Camera-type eye (tissue), 1 donor: ENCODE measurements around the gene RNF2. TPM values are rescaled to one million over a fixed set of nuclear protein-coding genes. Genes with fewer than 3 reads are reported as not detected.

ENCODE experiments used
- total RNA-seq: library from RNA; depleted of rRNA; stranded (reverse); fragments of >200 nt; gene quantifications from one replicate; pipeline ENCODE4 v1.2.3, GENCODE V29; 2014

RNF2 gene
- total RNA-seq: 50.1 TPM

DNA sequence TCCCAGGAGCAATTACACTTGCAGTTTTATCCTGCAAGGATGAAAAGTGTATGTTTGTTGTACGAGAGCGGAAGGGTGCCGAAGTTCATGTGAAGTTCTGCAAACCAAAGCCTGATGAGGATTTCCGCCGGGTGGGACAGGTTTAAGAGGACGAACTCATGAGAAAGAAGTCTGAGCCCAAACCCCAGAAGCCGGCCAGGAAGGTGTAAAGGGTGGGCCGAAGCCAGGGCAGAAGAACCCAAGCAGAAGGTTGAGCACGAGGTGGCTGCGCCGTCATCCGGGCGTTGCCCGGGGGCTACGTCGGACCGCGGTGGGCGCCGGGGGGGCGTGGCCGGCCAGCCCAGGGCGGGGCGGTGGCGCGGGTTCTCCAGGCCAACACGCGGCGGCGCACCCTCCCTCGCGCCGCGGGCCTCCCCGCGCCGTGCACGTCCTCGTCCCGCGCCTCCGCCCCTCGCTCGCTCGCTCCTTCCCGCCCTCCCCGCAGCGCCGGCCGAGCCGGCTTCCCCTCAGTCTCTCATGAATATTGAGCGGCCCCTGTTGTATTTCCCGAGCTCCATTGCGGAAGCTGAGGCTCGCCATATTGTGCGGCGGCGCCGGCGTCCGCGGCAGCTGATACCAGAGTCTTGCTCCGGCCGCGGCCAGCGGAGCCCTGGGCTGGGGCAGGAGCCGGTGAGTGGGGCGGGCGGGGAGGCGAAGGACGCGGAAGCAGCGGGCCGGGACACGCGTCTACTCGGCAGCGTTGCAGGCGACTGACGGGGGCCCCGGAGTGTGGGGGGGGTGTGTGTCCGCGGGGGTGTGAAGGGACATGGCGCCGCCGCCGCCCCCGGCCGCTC, at the start of gene RNF2:
RNF2 (plus strand) TSS at position 578 of the 833 bp plus-strand sequence. CDS start 41,996 bp downstream, outside the sequence.

Other genes starting within 250 kb of the RNF2 start
- 46.2 TPM for gene NIBAN1, start 71.0 kb upstream of the RNF2 start, total RNA-seq
- gene TRMT1L, start 111.4 kb downstream of the RNF2 start, total RNA-seq: 30.0 TPM
- gene SWT1, start 111.6 kb downstream of the RNF2 start, total RNA-seq: 19.8 TPM